KG1 (cell line): ENCODE measurements around the gene NUCB2.

Source experiments
- DNase-seq: peaks from one replicate; lab custom pipeline; 2025; lab: John Stamatoyannopoulos, UW

NUCB2 gene

GRCh38 chr11:17268902-17269301, 7.6 kb upstream of the NUCB2 start:
- no peak for DNase-seq

- no peak for DNase-seq
Observed at GRCh38 chr11:17272801-17273200, 3.7 kb upstream of the NUCB2 start.

GRCh38 chr11:17273211-17273610, 3.3 kb upstream of the NUCB2 start:
- DNase-seq = no peak

- no peak for DNase-seq
Observed at GRCh38 chr11:17273668-17274282, 2.8 kb upstream of the NUCB2 start.

- peak; percentile 13 for DNase-seq
Observed at GRCh38 chr11:17275400-17276235, 921 bp upstream of the NUCB2 start.

GRCh38 chr11:17277024-17277584, 565 bp downstream of the NUCB2 start:
- DNase-seq = peak; percentile 46

GRCh38 chr11:17280494-17281127, 4.1 kb downstream of the NUCB2 start:
- DNase-seq = no peak

GRCh38 chr11:17286332-17286731, 9.8 kb downstream of the NUCB2 start:
- DNase-seq = no peak

GRCh38 chr11:17287058-17287457, 10.5 kb downstream of the NUCB2 start:
- no peak for DNase-seq

- DNase-seq = no peak
Observed at GRCh38 chr11:17291710-17292109, 15.2 kb downstream of the NUCB2 start.

- DNase-seq = no peak
Observed at GRCh38 chr11:17293311-17293710, 16.8 kb downstream of the NUCB2 start.

- no peak for DNase-seq
Observed at GRCh38 chr11:17294033-17294432, 17.5 kb downstream of the NUCB2 start.

GRCh38 chr11:17296852-17297559, 20.5 kb downstream of the NUCB2 start:
- no peak for DNase-seq

GRCh38 chr11:17298302-17298701, 21.8 kb downstream of the NUCB2 start:
- no peak for DNase-seq

GRCh38 chr11:17300372-17300771, 23.8 kb downstream of the NUCB2 start:
- DNase-seq = no peak

- no peak for DNase-seq
Observed at GRCh38 chr11:17313349-17314231, 37.1 kb downstream of the NUCB2 start.

GRCh38 chr11:17314232-17314547, 37.7 kb downstream of the NUCB2 start:
- no peak for DNase-seq

- no peak for DNase-seq
Observed at GRCh38 chr11:17314904-17315426, 38.4 kb downstream of the NUCB2 start.

- no peak for DNase-seq
Observed at GRCh38 chr11:17328871-17329494, 52.4 kb downstream of the NUCB2 start.

GRCh38 chr11:17331669-17332068, 55.1 kb downstream of the NUCB2 start:
- DNase-seq = no peak
